HCT116 (cell line): ENCODE data around the gene ZXDA. TPM values are rescaled to one million over a fixed set of nuclear protein-coding genes. Genes with fewer than 3 reads are reported as not detected.

Experiments
- ATAC-seq: fragments of 200-7000 bp; cut with Tn5 transposase; 2 replicates; pipeline ENCODE4 v1.9.1; 2020; ENCODE audit warnings: mild to moderate bottlenecking, moderate library complexity
- BruUV-seq: library from RNA; stranded (reverse); fragments of 400-500 nt; replicated peaks from 2 replicates; lab custom pipeline; 2021; lab: Mats Ljungman, UMichigan
- CTCF ChIA-PET: fragments of 300-600 bp; sonication (Branson Sonifier 250); formaldehyde crosslinking; loops from one replicate; lab custom pipeline; 2021; ENCODE audit warnings: antibody characterized with exemption; lab: Charles Lee
- POLR2A ChIA-PET: fragments of 300-600, 350-600 bp; sonication (Branson Sonifier 250); formaldehyde crosslinking; loops from one replicate; lab custom pipeline; 2021; ENCODE audit warnings: antibody characterized with exemption; lab: Charles Lee
- RAD21 ChIA-PET, 2 experiments: fragments of 300-600 bp; sonication (Branson Sonifier 250); formaldehyde crosslinking; loops; one replicate each; lab custom pipeline; 2023; ENCODE audit warnings: low total read pairs in 2 of 2; ENCODE audit not compliant: uncharacterized antibody in 2 of 2, unreplicated experiment in 2 of 2, low non-redundant PET in 1 of 2; lab: Charles Lee
- DNase-seq: peaks from one replicate; pipeline ENCODE4 v3.0.0-alpha.2; 2010; ENCODE audit warnings: low read depth, low spot score
- H2AFZ ChIP-seq: fragments of 200-600 bp; shearing (Covaris generic), sonication (generic); 2 replicates; pipeline ENCODE4 v1.6.1; 2017; ENCODE audit warnings: low read depth, mixed run types, mixed read lengths, antibody characterized with exemption, low read length; ENCODE audit not compliant: poor library complexity, severe bottlenecking
- H3K27ac ChIP-seq: 2 replicates; pipeline ENCODE4 v1.5.1; 2012; ENCODE audit warnings: low read depth, low read length
- H3K27me3 ChIP-seq: fragments of 200-600 bp; sonication (generic); 2 replicates; pipeline ENCODE4 v1.6.1; 2016; ENCODE audit warnings: mixed run types, low read length, mixed read lengths; ENCODE audit not compliant: insufficient read depth
- H3K36me3 ChIP-seq, 2 experiments: fragments of 200-500 bp in 1 of 2; fragments of 200-600 bp in 1 of 2; sonication (Bioruptor generic) in 1 of 2; sonication (generic) in 1 of 2; 2 replicates each; pipeline versions ENCODE4 v1.5.1 to v1.6.1; 2014 to 2016; ENCODE audit warnings: low read length in 2 of 2, inconsistent platforms in 1 of 2, mixed read lengths in 1 of 2, mixed run types in 1 of 2; ENCODE audit not compliant: insufficient read depth in 2 of 2, control insufficient read depth in 1 of 2
- H3K4me1 ChIP-seq, 2 experiments: fragments of 200-600 bp in 1 of 2; sonication (generic) in 1 of 2; 2 replicates each; pipeline versions ENCODE4 v1.5.1 to v1.6.1; 2012 to 2017; ENCODE audit warnings: low read length in 2 of 2, inconsistent platforms in 1 of 2, mild to moderate bottlenecking in 1 of 2, mixed read lengths in 1 of 2, mixed run types in 1 of 2, moderate library complexity in 1 of 2; ENCODE audit not compliant: insufficient read depth in 2 of 2, control insufficient read depth in 1 of 2
- H3K4me2 ChIP-seq: fragments of 200-600 bp; sonication (generic); 2 replicates; pipeline ENCODE4 v1.6.1; 2017; ENCODE audit warnings: mixed run types, low read length, mixed read lengths
- H3K4me3 ChIP-seq, 2 experiments: fragments of 200-600 bp in 1 of 2; sonication (generic) in 1 of 2; replicated peaks in 1 of 2; 2 replicates each; pipeline ENCODE4 v1.5.1; 2011 to 2016; ENCODE audit warnings: low read length in 2 of 2, control low read depth in 1 of 2, low read depth in 1 of 2, mild to moderate bottlenecking in 1 of 2, mixed read lengths in 1 of 2, mixed run types in 1 of 2
- H3K79me2 ChIP-seq: fragments of 200-600 bp; sonication (generic); 2 replicates; pipeline ENCODE4 v1.6.1; 2017; ENCODE audit warnings: mild to moderate bottlenecking, mixed run types, low read length, moderate library complexity, mixed read lengths; ENCODE audit not compliant: insufficient read depth
- H3K9ac ChIP-seq: fragments of 200-600 bp; sonication (generic); 2 replicates; pipeline ENCODE4 v1.6.1; 2016; ENCODE audit warnings: low read length, mixed read lengths
- H3K9me2 ChIP-seq: fragments of 200-600 bp; sonication (generic), shearing (Covaris generic); 2 replicates; pipeline ENCODE4 v1.6.1; 2017; ENCODE audit warnings: mixed run types, mild to moderate bottlenecking, moderate library complexity; ENCODE audit not compliant: insufficient read depth
- H3K9me3 ChIP-seq, 2 experiments: fragments of 200-500 bp in 1 of 2; fragments of 200-600 bp in 1 of 2; sonication (Bioruptor generic) in 1 of 2; sonication (generic) in 1 of 2; 2 replicates each; pipeline ENCODE4 v1.6.1; 2014 to 2017; ENCODE audit warnings: low read length in 2 of 2, mixed read lengths in 2 of 2, inconsistent platforms in 1 of 2, low read depth in 1 of 2, mild to moderate bottlenecking in 1 of 2, mixed run types in 1 of 2, moderate library complexity in 1 of 2; ENCODE audit not compliant: control insufficient read depth in 1 of 2, insufficient read depth in 1 of 2
- H4K20me1 ChIP-seq: fragments of 200-600 bp; sonication (generic), shearing (Covaris generic); 2 replicates; pipeline ENCODE4 v1.6.1; 2017; ENCODE audit warnings: mixed run types, mild to moderate bottlenecking, moderate library complexity; ENCODE audit not compliant: insufficient read depth
- ATF3 ChIP-seq: IDR thresholded peaks from 2 replicates; pipeline ENCODE4 v1.6.1; 2012
- CEBPB ChIP-seq: IDR thresholded peaks from 2 replicates; pipeline ENCODE4 v1.6.1; 2012; ENCODE audit warnings: low read depth
- CTCF ChIP-seq, 3 experiments: fragments of 200-600 bp in 1 of 3; sonication (generic) in 1 of 3; IDR thresholded peaks in 2 of 3; conservative IDR thresholded peaks in 1 of 3; 2 replicates each; pipeline ENCODE4 v1.5.1; 2012 to 2017; ENCODE audit warnings: low read depth in 2 of 3, low read length in 2 of 3, antibody characterized with exemption in 1 of 3, borderline replicate concordance in 1 of 3, control low read depth in 1 of 3, mild to moderate bottlenecking in 1 of 3, mixed read lengths in 1 of 3, mixed run types in 1 of 3, moderate library complexity in 1 of 3; ENCODE audit not compliant: insufficient read depth in 1 of 3
- EGR1 ChIP-seq: IDR thresholded peaks from 2 replicates; pipeline ENCODE4 v1.6.1; 2012; ENCODE audit warnings: low read depth
- ELF1 ChIP-seq: IDR thresholded peaks from 2 replicates; pipeline ENCODE4 v1.6.1; 2012; ENCODE audit warnings: low read depth, borderline replicate concordance
- FOSL1 ChIP-seq: IDR thresholded peaks from 2 replicates; pipeline ENCODE4 v1.6.1; 2012; ENCODE audit warnings: low read depth
- JUND ChIP-seq: IDR thresholded peaks from 2 replicates; pipeline ENCODE4 v1.6.1; 2012
- MAX ChIP-seq: IDR thresholded peaks from 2 replicates; pipeline ENCODE4 v1.6.1; 2012
- POLR2AphosphoS5 ChIP-seq: IDR thresholded peaks from 2 replicates; pipeline ENCODE4 v1.6.1; 2011; ENCODE audit warnings: mild to moderate bottlenecking, low read depth, low read length, moderate library complexity
- RAD21 ChIP-seq: IDR thresholded peaks from 2 replicates; pipeline ENCODE4 v1.6.1; 2012; ENCODE audit warnings: low read depth, mild to moderate bottlenecking
- SIN3A ChIP-seq: IDR thresholded peaks from 2 replicates; pipeline ENCODE4 v1.6.1; 2012; ENCODE audit warnings: low read depth
- SRF ChIP-seq: IDR thresholded peaks from 2 replicates; pipeline ENCODE4 v1.6.1; 2012; ENCODE audit warnings: low read depth
- TCF7L2 ChIP-seq: IDR thresholded peaks from 2 replicates; pipeline ENCODE4 v1.7.0; 2011; ENCODE audit warnings: borderline replicate concordance, inconsistent platforms; ENCODE audit not compliant: insufficient read depth, insufficient read length; ENCODE audit errors: extremely low read depth
- YY1 ChIP-seq: IDR thresholded peaks from 2 replicates; pipeline ENCODE4 v1.6.1; 2011; ENCODE audit warnings: low read length, low read depth, moderate library complexity, mild to moderate bottlenecking; ENCODE audit not compliant: insufficient replicate concordance; ENCODE audit errors: extremely low read depth
- ZBTB33 ChIP-seq: IDR thresholded peaks from 2 replicates; pipeline ENCODE4 v1.6.1; 2011; ENCODE audit warnings: mild to moderate bottlenecking, low read length, moderate library complexity; ENCODE audit not compliant: insufficient replicate concordance; ENCODE audit errors: extremely low read depth
- ZFX ChIP-seq: fragments of 450-650 bp; IDR thresholded peaks from 2 replicates; pipeline ENCODE4 v1.6.1; 2017
- intact Hi-C: fragments of 100-400 bp; cut with micrococcal nuclease; formaldehyde crosslinking; loops from 2 replicates; pipeline ENCODE4 v1.10.0; 2022
- total RNA-seq: library from RNA; stranded (reverse); gene quantifications from one replicate; pipeline ENCODE4 v1.2.1, GENCODE V29; 2021; ENCODE audit not compliant: unreplicated experiment

ZXDA gene
- total RNA-seq, 1 experiment from 2014 or later, result 3.8 TPM

- Histone ChIP-seq H3K36me3 (no peaks in the 10 kb centered on the region), H3K79me2 (no peaks in the 10 kb centered on the region), H3K9me2 (no peaks in the 10 kb centered on the region), H3K27ac (no peak overlapping the region), H3K4me2 (no peak overlapping the region), H3K4me1 (no peaks in the 10 kb centered on the region), H4K20me1 (no peaks in the 10 kb centered on the region), H3K27me3 (no peaks in the 10 kb centered on the region), H2AFZ (no peak overlapping the region), H3K4me3 (no peak overlapping the region), H3K9ac (no peak overlapping the region), H3K9me3 (no peaks in the 10 kb centered on the region)
- BruUV-seq, result no TSS peak
- intact Hi-C loops, result loop anchor here (1.0 kb wide), 1 partner anchor 107 kb away; no protein-coding TSS in a partner anchor
- ChIA-PET RAD21 (no interaction called here), POLR2A (no interaction called here), CTCF (no interaction called here)
- TF ChIP-seq RAD21 (peak; percentile 58), ZFX (no peak), CTCF (IDR thresholded peaks at IDR 0.05 in 2 of 3, conservative IDR thresholded peaks at IDR 0.05 in 1 of 3; ENCODE audit: borderline replicate concordance in 1 of 3, insufficient read depth in 1 of 3, low read depth in 2 of 3, low read length in 2 of 3) (peak; percentile 26 to 50 (median 44); a peak in 4 of 6 replicates)
- ATAC-seq (peak; percentile 71), DNase-seq (peak; percentile 8)
Observed at GRCh38 chrX:57929373-57929772, 19.1 kb upstream of the ZXDA start.

- H3K4me3 ChIP-seq, result no peak overlapping the region
- RAD21 ChIA-PET, result no interaction called here
- no TSS peak for BruUV-seq
- no peaks in the 10 kb centered on the region for H3K27me3 ChIP-seq
- DNase-seq (no peak), ATAC-seq (no peak)
- H3K36me3 ChIP-seq, result no peaks in the 10 kb centered on the region
- POLR2A ChIA-PET, result no interaction called here
- no peaks in the 10 kb centered on the region for H3K9me3 ChIP-seq
- intact Hi-C loops, result no loop called here
- H4K20me1 ChIP-seq, result no peaks in the 10 kb centered on the region
- no peak for TF ChIP-seq ZBTB33
- TF ChIP-seq SIN3A, result no peak
- TF ChIP-seq ATF3, result no peak
- no peak for TF ChIP-seq ZFX
- no peak for TF ChIP-seq POLR2AphosphoS5
- TF ChIP-seq SRF, result no peak
- TF ChIP-seq YY1, result no peak
- no peak for TF ChIP-seq JUND
- no peak for TF ChIP-seq EGR1
- no peak for TF ChIP-seq FOSL1
- no peak for TF ChIP-seq RAD21
- no peak for TF ChIP-seq CEBPB
- TF ChIP-seq TCF7L2, result no peak
- no peak for TF ChIP-seq ELF1
- TF ChIP-seq MAX, result no peak
- H3K79me2 ChIP-seq, result no peaks in the 10 kb centered on the region
- CTCF ChIA-PET, result no interaction called here
- no peaks in the 10 kb centered on the region for H3K4me1 ChIP-seq
- no peaks in the 10 kb centered on the region for H3K9me2 ChIP-seq
- H3K4me2 ChIP-seq, result no peak overlapping the region
- no peak overlapping the region for H3K27ac ChIP-seq
- no peak overlapping the region for H3K9ac ChIP-seq
- no peak overlapping the region for H2AFZ ChIP-seq
Observed at GRCh38 chrX:57925806-57926205, 15.5 kb upstream of the ZXDA start.
